Prostate gland (tissue), 2 donors: ENCODE measurements around the gene SURF6. TPM values are rescaled to one million over a fixed set of nuclear protein-coding genes. Genes with fewer than 3 reads are reported as not detected.

ENCODE experiments used
- DNase-seq: peaks from one replicate; pipeline ENCODE4 v3.0.0-alpha.2; 2019; ENCODE audit warnings: low spot score
- H3K27ac ChIP-seq, 2 donors: fragments of 200-600 bp; sonication (generic); 2 replicates each; pipeline ENCODE4 v1.5.1; 2017 to 2019
- H3K27me3 ChIP-seq: fragments of 200-600 bp; sonication (generic); replicated peaks from 2 replicates; pipeline ENCODE4 v1.5.1; 2019; ENCODE audit not compliant: insufficient read depth
- H3K36me3 ChIP-seq, 2 donors: fragments of 200-600 bp; sonication (generic); 1 replicate in 1 of 2; 2 replicates in 1 of 2; pipeline versions ENCODE4 v1.5.1 to v1.8.1; 2017 to 2019
- H3K4me1 ChIP-seq: fragments of 200-600 bp; sonication (generic); replicated peaks from 2 replicates; pipeline ENCODE4 v1.5.1; 2019
- H3K4me3 ChIP-seq, 2 donors: fragments of 200-600 bp; sonication (generic); 2 replicates each; pipeline ENCODE4 v1.5.1; 2017 to 2019
- H3K9me3 ChIP-seq: fragments of 200-600 bp; sonication (generic); 2 replicates; pipeline ENCODE4 v1.5.1; 2017
- POLR2A ChIP-seq: fragments of 450-650 bp; IDR thresholded peaks from one replicate; pipeline ENCODE4 v1.6.1; 2016; ENCODE audit warnings: antibody characterized with exemption, mild to moderate bottlenecking
- POLR2AphosphoS5 ChIP-seq: sonication (generic); formaldehyde crosslinking; IDR thresholded peaks from one replicate; pipeline ENCODE4 v1.6.1; 2017; ENCODE audit warnings: antibody characterized with exemption
- WGBS: methylation state at CpG from one replicate; pipeline ENCODE4 v1.1.5; 2018; 5-methylcytosine and 5-hydroxymethylcytosine counted together
- intact Hi-C: fragments of 100-400 bp; cut with DNase I; formaldehyde crosslinking; loops from one replicate; pipeline ENCODE4 v1.14.2; 2022
- small RNA-seq, 2 donors: library from RNA; depleted of rRNA; stranded (forward); fragments of <200 nt; gene quantifications; one replicate each; pipeline ENCODE3, GENCODE V24; 2016
- total RNA-seq, 2 donors: library from RNA; depleted of rRNA; stranded (reverse); fragments of >200 nt; gene quantifications; one replicate each; pipeline ENCODE4 v1.1.0, GENCODE V29; 2016
- TF ChIP-seq, protein P1 (sequence below), 4 experiments: fragments of 200-600 bp in 2 of 4; fragments of 450-650 bp in 2 of 4; sonication (generic) in 2 of 4; IDR thresholded peaks; 1 replicate in 3 of 4; 2 replicates in 1 of 4; pipeline ENCODE4 v1.5.1; 2016 to 2019; ENCODE audit warnings: antibody characterized with exemption in 4 of 4, mild to moderate bottlenecking in 2 of 4, moderate library complexity in 2 of 4

Gene SURF6
- total RNA-seq, 2 donors from 2014 or later, result 25.7 to 40.3 TPM

DNA sequence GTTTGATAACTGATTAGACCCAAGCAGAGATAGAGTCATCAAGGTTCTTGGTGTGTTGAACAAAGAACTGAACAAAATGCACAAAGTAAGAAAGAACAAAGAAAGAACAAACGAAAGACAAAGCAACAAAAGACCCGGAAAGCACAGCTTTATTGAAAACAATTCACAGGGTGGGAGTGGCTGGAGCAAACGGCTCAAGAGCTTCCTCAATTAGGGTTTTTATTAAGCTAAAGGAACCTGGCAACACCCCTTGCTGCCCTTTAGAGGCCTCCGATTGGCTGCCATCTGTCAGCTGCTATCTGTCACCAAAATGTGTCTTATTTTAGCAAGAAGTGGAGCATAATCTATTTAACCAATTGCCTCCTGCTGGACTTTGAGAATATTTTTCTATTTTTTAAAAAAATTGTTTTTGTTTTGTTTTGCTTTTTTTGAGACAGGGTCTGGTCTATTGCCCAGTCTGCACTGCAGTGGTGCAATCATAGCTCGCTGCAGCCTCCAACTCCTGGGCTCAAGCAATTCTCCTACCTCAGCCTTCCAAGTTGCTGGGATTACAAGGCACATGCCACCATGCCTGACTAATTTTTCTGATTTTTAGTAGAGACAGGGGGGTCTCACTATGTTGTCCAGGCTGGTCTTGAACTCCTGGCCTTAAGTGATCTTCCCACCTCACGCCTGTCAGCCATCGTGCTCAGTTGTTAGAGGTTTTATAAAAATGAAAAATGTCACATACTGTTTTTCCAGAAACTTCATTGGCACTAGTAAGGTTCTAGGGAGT is 53.3 kb downstream of the SURF6 start:
- 54% methylated on average over 7 of the region's 7 CpGs for WGBS
- Histone ChIP-seq H3K27me3 (no peaks in the 10 kb centered on the region), H3K9me3 (no peaks in the 10 kb centered on the region), H3K4me1 (no peaks in the 10 kb centered on the region), H3K27ac (no peak overlapping the region), H3K36me3 (no peaks in the 10 kb centered on the region), H3K4me3 (no peak overlapping the region)
- DNase-seq, result no peak
- intact Hi-C loops, result no loop called here
- no peak for TF ChIP-seq POLR2AphosphoS5
- TF ChIP-seq, protein P1, sequence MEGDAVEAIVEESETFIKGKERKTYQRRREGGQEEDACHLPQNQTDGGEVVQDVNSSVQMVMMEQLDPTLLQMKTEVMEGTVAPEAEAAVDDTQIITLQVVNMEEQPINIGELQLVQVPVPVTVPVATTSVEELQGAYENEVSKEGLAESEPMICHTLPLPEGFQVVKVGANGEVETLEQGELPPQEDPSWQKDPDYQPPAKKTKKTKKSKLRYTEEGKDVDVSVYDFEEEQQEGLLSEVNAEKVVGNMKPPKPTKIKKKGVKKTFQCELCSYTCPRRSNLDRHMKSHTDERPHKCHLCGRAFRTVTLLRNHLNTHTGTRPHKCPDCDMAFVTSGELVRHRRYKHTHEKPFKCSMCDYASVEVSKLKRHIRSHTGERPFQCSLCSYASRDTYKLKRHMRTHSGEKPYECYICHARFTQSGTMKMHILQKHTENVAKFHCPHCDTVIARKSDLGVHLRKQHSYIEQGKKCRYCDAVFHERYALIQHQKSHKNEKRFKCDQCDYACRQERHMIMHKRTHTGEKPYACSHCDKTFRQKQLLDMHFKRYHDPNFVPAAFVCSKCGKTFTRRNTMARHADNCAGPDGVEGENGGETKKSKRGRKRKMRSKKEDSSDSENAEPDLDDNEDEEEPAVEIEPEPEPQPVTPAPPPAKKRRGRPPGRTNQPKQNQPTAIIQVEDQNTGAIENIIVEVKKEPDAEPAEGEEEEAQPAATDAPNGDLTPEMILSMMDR (IDR thresholded peaks at IDR 0.05), result no peak
- TF ChIP-seq POLR2A, result no peak

DNA sequence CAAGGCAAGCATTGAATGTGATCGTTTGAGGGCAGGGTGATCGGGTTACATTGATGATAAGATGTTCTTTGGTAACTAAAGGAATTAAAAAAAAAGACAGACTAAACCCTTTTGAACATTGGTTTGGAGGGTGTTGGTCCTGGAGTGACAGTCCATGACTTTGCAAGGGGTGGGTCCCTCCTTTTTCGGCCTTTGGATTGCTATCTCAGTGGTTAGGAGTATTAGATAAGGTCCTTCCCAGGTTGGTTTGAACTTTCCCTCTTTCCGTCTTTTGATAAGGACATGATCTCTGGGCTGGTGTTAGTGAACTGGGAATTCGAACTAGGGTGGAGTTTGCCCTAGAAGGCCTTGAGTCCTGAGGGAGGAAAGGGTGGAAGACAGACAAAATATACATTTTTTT is 55.6 kb downstream of the SURF6 start:
- intact Hi-C loops, result no loop called here
- TF ChIP-seq, protein P1 (IDR thresholded peaks at IDR 0.05), result no peak
- TF ChIP-seq POLR2A (no peak), POLR2AphosphoS5 (no peak)
- no peaks in the 10 kb centered on the region for H3K9me3 ChIP-seq
- no peak overlapping the region for H3K27ac ChIP-seq
- H3K4me1 ChIP-seq, result no peaks in the 10 kb centered on the region
- H3K4me3 ChIP-seq, result no peak overlapping the region
- no peaks in the 10 kb centered on the region for H3K27me3 ChIP-seq
- H3K36me3 ChIP-seq, result no peaks in the 10 kb centered on the region
- DNase-seq, result no peak
- WGBS, result 76% methylated on average over 5 of the region's 5 CpGs

Small RNAs within 50 kb of the gene (small RNA-seq; reads per million reads assigned to genes)
- gene RF00019, result 0 reads per million in 2 donors
- gene SNORD24, result 0 reads per million in 2 donors
- 0 reads per million in 2 donors for gene SNORD36A
- gene SNORD36B, result 0 reads per million in 2 donors
- 0 reads per million in 2 donors for gene SNORD36C

Other genes with a start within 250 kb of the SURF6 start
- 10 to 100 TPM; 49.6 to 77.4 TPM for gene RALGDS, start 214.9 kb downstream of the SURF6 start, total RNA-seq
- 10 to 100 TPM; 10.7 to 14.0 TPM for gene GBGT1, start 172.3 kb downstream of the SURF6 start, total RNA-seq
- 10 to 100 TPM in 1 of 2 donors, 1 to 10 TPM in 1; 1.6 to 35.2 TPM for gene OBP2B, start 126.9 kb downstream of the SURF6 start, total RNA-seq
- 10 to 100 TPM in 1 of 2 donors, 1 to 10 TPM in 1; 3.5 to 14.8 TPM for gene ABO, start 61.0 kb downstream of the SURF6 start, total RNA-seq
- gene MED22, start 11.9 kb upstream of the SURF6 start, total RNA-seq, result 10 to 100 TPM; 31.1 to 32.6 TPM
- gene RPL7A, start 12.0 kb upstream of the SURF6 start, total RNA-seq, result 1,000 to 10,000 TPM; 1,667 to 2,501 TPM
- 10 to 100 TPM; 53.3 to 73.8 TPM for gene SURF1, start 20.3 kb upstream of the SURF6 start, total RNA-seq
- gene SURF2, start 20.4 kb upstream of the SURF6 start, total RNA-seq, result 10 to 100 TPM; 16.4 to 57.6 TPM
- 100 to 1,000 TPM; 185 to 204 TPM for gene SURF4, start 39.9 kb upstream of the SURF6 start, total RNA-seq
- 1 to 10 TPM in 1 of 2 donors, under 1 TPM in 1; 0.87 to 1.0 TPM for gene STKLD1, start 40.2 kb upstream of the SURF6 start, total RNA-seq
- gene REXO4, start 81.8 kb upstream of the SURF6 start, total RNA-seq, result 10 to 100 TPM; 20.8 to 34.5 TPM
- 1 to 10 TPM; 2.8 to 8.1 TPM for gene ADAMTS13, start 86.2 kb upstream of the SURF6 start, total RNA-seq
- gene CACFD1, start 123.8 kb upstream of the SURF6 start, total RNA-seq, result 10 to 100 TPM; 23.0 to 40.2 TPM
- gene SLC2A6, start 142.9 kb upstream of the SURF6 start, total RNA-seq, result 1 to 10 TPM in 1 of 2 donors, under 1 TPM in 1; 0.77 to 3.4 TPM
- not detected for gene MYMK, start 188.8 kb upstream of the SURF6 start, total RNA-seq
- 10 to 100 TPM in 1 of 2 donors, 1 to 10 TPM in 1; 1.6 to 11.6 TPM for gene ADAMTSL2, start 198.5 kb upstream of the SURF6 start, total RNA-seq